Measurements from ENCODE around the gene RPTOR.

RPTOR gene

GRCh38 chr17:80676564-80676963, 131.9 kb downstream of the RPTOR start:
- Histone ChIP-seq H3K4me1 (ENCODE audit: control insufficient read depth in 1 of 2, insufficient read depth in 2 of 2, low read length in 2 of 2) (no peaks in the 10 kb centered on the region), H3K9me3 (ENCODE audit: control insufficient read depth in 1 of 2, low read length in 2 of 2) (no peaks in the 10 kb centered on the region), H3K4me3 (ENCODE audit: low read depth in 1 of 2, low read length in 2 of 2) (no peak overlapping the region)

GRCh38 chr17:80677214-80677756, 132.6 kb downstream of the RPTOR start:
- Histone ChIP-seq H3K27ac (ENCODE audit: low read length) (no peak overlapping the region), H3K9me3 (ENCODE audit: control insufficient read depth in 1 of 2, low read length in 2 of 2) (no peaks in the 10 kb centered on the region), H3K36me3 (ENCODE audit: control insufficient read depth in 1 of 2, insufficient read depth in 2 of 2, low read length in 2 of 2) (no peaks in the 10 kb centered on the region), H3K4me1 (ENCODE audit: control insufficient read depth in 1 of 2, insufficient read depth in 2 of 2, low read length in 2 of 2) (no peaks in the 10 kb centered on the region), H3K4me3 (ENCODE audit: low read depth in 1 of 2, low read length in 2 of 2) (no peak overlapping the region), H3K27me3 (ENCODE audit: low read depth, low read length) (no peaks in the 10 kb centered on the region)

More at GRCh38 chr17:80676564-80676963, 131.9 kb downstream of the RPTOR start:
- no peak overlapping the region for H3K27ac ChIP-seq (ENCODE audit: low read length)
- H3K36me3 ChIP-seq (ENCODE audit: control insufficient read depth in 1 of 2, insufficient read depth in 2 of 2, low read length in 2 of 2): no peaks in the 10 kb centered on the region
- no peaks in the 10 kb centered on the region for H3K27me3 ChIP-seq (ENCODE audit: low read depth, low read length)

- Histone ChIP-seq H3K4me1 (ENCODE audit: control insufficient read depth in 1 of 2, insufficient read depth in 2 of 2, low read length in 2 of 2) (no peaks in the 10 kb centered on the region), H3K4me3 (ENCODE audit: low read depth in 1 of 2, low read length in 2 of 2) (no peak overlapping the region), H3K36me3 (ENCODE audit: control insufficient read depth in 1 of 2, insufficient read depth in 2 of 2, low read length in 2 of 2) (no peaks in the 10 kb centered on the region), H3K27ac (ENCODE audit: low read length) (no peak overlapping the region), H3K27me3 (ENCODE audit: low read depth, low read length) (no peaks in the 10 kb centered on the region), H3K9me3 (ENCODE audit: control insufficient read depth in 1 of 2, low read length in 2 of 2) (no peaks in the 10 kb centered on the region)
These were observed 135.2 kb downstream of the RPTOR start for GRCh38 chr17:80679816-80680215.

- H3K36me3 ChIP-seq (ENCODE audit: control insufficient read depth in 1 of 2, insufficient read depth in 2 of 2, low read length in 2 of 2): no peaks in the 10 kb centered on the region
- H3K27me3 ChIP-seq (ENCODE audit: low read depth, low read length): no peaks in the 10 kb centered on the region
- no peak overlapping the region for H3K4me3 ChIP-seq (ENCODE audit: low read depth in 1 of 2, low read length in 2 of 2)
- no peaks in the 10 kb centered on the region for H3K9me3 ChIP-seq (ENCODE audit: control insufficient read depth in 1 of 2, low read length in 2 of 2)
- H3K4me1 ChIP-seq (ENCODE audit: control insufficient read depth in 1 of 2, insufficient read depth in 2 of 2, low read length in 2 of 2): no peaks in the 10 kb centered on the region
- H3K27ac ChIP-seq (ENCODE audit: low read length): no peak overlapping the region
These were observed 136.6 kb downstream of the RPTOR start for GRCh38 chr17:80681215-80681614.

GRCh38 chr17:80682372-80682771, 137.7 kb downstream of the RPTOR start:
- Histone ChIP-seq H3K36me3 (ENCODE audit: control insufficient read depth in 1 of 2, insufficient read depth in 2 of 2, low read length in 2 of 2) (no peaks in the 10 kb centered on the region), H3K27me3 (ENCODE audit: low read depth, low read length) (no peaks in the 10 kb centered on the region), H3K4me1 (ENCODE audit: control insufficient read depth in 1 of 2, insufficient read depth in 2 of 2, low read length in 2 of 2) (no peaks in the 10 kb centered on the region), H3K9me3 (ENCODE audit: control insufficient read depth in 1 of 2, low read length in 2 of 2) (no peaks in the 10 kb centered on the region), H3K27ac (ENCODE audit: low read length) (no peak overlapping the region), H3K4me3 (ENCODE audit: low read depth in 1 of 2, low read length in 2 of 2) (no peak overlapping the region)

- H3K4me3 ChIP-seq (ENCODE audit: low read depth in 1 of 2, low read length in 2 of 2): no peak overlapping the region
- H3K27ac ChIP-seq (ENCODE audit: low read length): no peak overlapping the region
These were observed 139.0 kb downstream of the RPTOR start for GRCh38 chr17:80683625-80684104.

GRCh38 chr17:80687839-80688238, 143.2 kb downstream of the RPTOR start:
- no peaks in the 10 kb centered on the region for H3K4me1 ChIP-seq (ENCODE audit: control insufficient read depth in 1 of 2, insufficient read depth in 2 of 2, low read length in 2 of 2)
- H3K9me3 ChIP-seq (ENCODE audit: control insufficient read depth in 1 of 2, low read length in 2 of 2): no peaks in the 10 kb centered on the region
- H3K27me3 ChIP-seq (ENCODE audit: low read depth, low read length): no peaks in the 10 kb centered on the region
- no peak overlapping the region for H3K27ac ChIP-seq (ENCODE audit: low read length)
- no peaks in the 10 kb centered on the region for H3K36me3 ChIP-seq (ENCODE audit: control insufficient read depth in 1 of 2, insufficient read depth in 2 of 2, low read length in 2 of 2)
- H3K4me3 ChIP-seq (ENCODE audit: low read depth in 1 of 2, low read length in 2 of 2): no peak overlapping the region

More at GRCh38 chr17:80683625-80684104, 139.0 kb downstream of the RPTOR start:
- Histone ChIP-seq H3K9me3 (ENCODE audit: control insufficient read depth in 1 of 2, low read length in 2 of 2) (no peaks in the 10 kb centered on the region), H3K36me3 (ENCODE audit: control insufficient read depth in 1 of 2, insufficient read depth in 2 of 2, low read length in 2 of 2) (no peaks in the 10 kb centered on the region), H3K4me1 (ENCODE audit: control insufficient read depth in 1 of 2, insufficient read depth in 2 of 2, low read length in 2 of 2) (no peaks in the 10 kb centered on the region), H3K27me3 (ENCODE audit: low read depth, low read length) (no peaks in the 10 kb centered on the region)

- no peak overlapping the region for H3K4me3 ChIP-seq (ENCODE audit: low read depth in 1 of 2, low read length in 2 of 2)
- no peak overlapping the region for H3K27ac ChIP-seq (ENCODE audit: low read length)
- no peaks in the 10 kb centered on the region for H3K27me3 ChIP-seq (ENCODE audit: low read depth, low read length)
- H3K36me3 ChIP-seq (ENCODE audit: control insufficient read depth in 1 of 2, insufficient read depth in 2 of 2, low read length in 2 of 2): no peaks in the 10 kb centered on the region
- H3K9me3 ChIP-seq (ENCODE audit: control insufficient read depth in 1 of 2, low read length in 2 of 2): no peaks in the 10 kb centered on the region
- H3K4me1 ChIP-seq (ENCODE audit: control insufficient read depth in 1 of 2, insufficient read depth in 2 of 2, low read length in 2 of 2): no peaks in the 10 kb centered on the region
These were observed 144.5 kb downstream of the RPTOR start for GRCh38 chr17:80689129-80689619.

GRCh38 chr17:80691784-80692183, 147.1 kb downstream of the RPTOR start:
- Histone ChIP-seq H3K36me3 (ENCODE audit: control insufficient read depth in 1 of 2, insufficient read depth in 2 of 2, low read length in 2 of 2) (no peaks in the 10 kb centered on the region), H3K9me3 (ENCODE audit: control insufficient read depth in 1 of 2, low read length in 2 of 2) (no peaks in the 10 kb centered on the region), H3K27ac (ENCODE audit: low read length) (no peak overlapping the region), H3K4me1 (ENCODE audit: control insufficient read depth in 1 of 2, insufficient read depth in 2 of 2, low read length in 2 of 2) (peaks cover 0 to 3% of the 10 kb centered on the region in 2 donors), H3K4me3 (ENCODE audit: low read depth in 1 of 2, low read length in 2 of 2) (no peak overlapping the region), H3K27me3 (ENCODE audit: low read depth, low read length) (no peaks in the 10 kb centered on the region)

- no peaks in the 10 kb centered on the region for H3K36me3 ChIP-seq (ENCODE audit: control insufficient read depth in 1 of 2, insufficient read depth in 2 of 2, low read length in 2 of 2)
- no peak overlapping the region for H3K4me3 ChIP-seq (ENCODE audit: low read depth in 1 of 2, low read length in 2 of 2)
- H3K27me3 ChIP-seq (ENCODE audit: low read depth, low read length): no peaks in the 10 kb centered on the region
- peaks cover 0 to 3% of the 10 kb centered on the region in 2 donors for H3K4me1 ChIP-seq (ENCODE audit: control insufficient read depth in 1 of 2, insufficient read depth in 2 of 2, low read length in 2 of 2)
- no peak overlapping the region for H3K27ac ChIP-seq (ENCODE audit: low read length)
- no peaks in the 10 kb centered on the region for H3K9me3 ChIP-seq (ENCODE audit: control insufficient read depth in 1 of 2, low read length in 2 of 2)
These were observed 148.4 kb downstream of the RPTOR start for GRCh38 chr17:80692931-80693467.

GRCh38 chr17:80693511-80693910, 148.9 kb downstream of the RPTOR start:
- Histone ChIP-seq H3K9me3 (ENCODE audit: control insufficient read depth in 1 of 2, low read length in 2 of 2) (no peaks in the 10 kb centered on the region), H3K27ac (ENCODE audit: low read length) (no peak overlapping the region), H3K4me3 (ENCODE audit: low read depth in 1 of 2, low read length in 2 of 2) (no peak overlapping the region)

More at GRCh38 chr17:80693511-80693910, 148.9 kb downstream of the RPTOR start:
- Histone ChIP-seq H3K4me1 (ENCODE audit: control insufficient read depth in 1 of 2, insufficient read depth in 2 of 2, low read length in 2 of 2) (peaks cover 0 to 3% of the 10 kb centered on the region in 2 donors), H3K36me3 (ENCODE audit: control insufficient read depth in 1 of 2, insufficient read depth in 2 of 2, low read length in 2 of 2) (no peaks in the 10 kb centered on the region), H3K27me3 (ENCODE audit: low read depth, low read length) (no peaks in the 10 kb centered on the region)

All from muscle layer of duodenum (tissue), 2 donors.